Measurements from ENCODE around the gene PTPRS.

The PTPRS gene

DNA sequence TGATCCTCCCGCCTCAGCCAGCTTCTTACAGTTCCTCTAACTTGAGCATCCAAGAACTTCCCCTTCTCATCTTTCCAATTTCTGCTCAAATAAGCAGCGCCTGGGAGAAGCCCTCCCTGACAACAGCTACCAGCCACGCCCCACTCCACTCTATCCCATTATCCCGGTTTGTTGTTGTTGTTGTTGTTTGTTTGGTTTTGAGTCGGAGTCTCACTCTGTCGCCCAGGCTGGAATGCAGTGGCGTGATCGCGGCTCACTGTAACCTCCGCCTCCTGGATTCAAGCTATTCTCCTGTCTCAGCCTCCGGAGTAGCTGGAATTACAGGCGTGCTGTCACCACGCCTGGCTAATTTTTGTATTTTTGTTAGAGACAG is 822 bp upstream of the PTPRS start:
- Histone ChIP-seq H3K4me2 (ENCODE audit: insufficient read depth, low read length) (no peak overlapping the region), H3K79me2 (ENCODE audit: insufficient read depth, low read length) (no peaks in the 10 kb centered on the region), H4K20me1 (ENCODE audit: insufficient read depth, low read length) (no peaks in the 10 kb centered on the region), H3K27me3 (ENCODE audit: insufficient read depth, low read length, poor library complexity) (peaks cover 15% of the 10 kb centered on the region), H2AFZ (ENCODE audit: low read depth, low read length) (no peak overlapping the region), H3K4me3 (ENCODE audit: low read depth in 1 of 2, low read length in 2 of 2) (no peak overlapping the region), H3K9me3 (ENCODE audit: insufficient read depth, low read length, severe bottlenecking) (no peaks in the 10 kb centered on the region), H3K4me1 (ENCODE audit: insufficient read depth, low read length) (peaks cover 1% of the 10 kb centered on the region; the same call in 1 of the 2 replicates), H3K27ac (ENCODE audit: low read length) (no peak overlapping the region), H3K36me3 (ENCODE audit: insufficient read depth, low read length) (no peaks in the 10 kb centered on the region), H3K9ac (ENCODE audit: low read depth, low read length) (no peak overlapping the region)
- ATAC-seq (ENCODE audit: insufficient read depth, low read depth), result no peak
- no peak for DNase-seq
- no peak for TF ChIP-seq EZH2 (IDR thresholded peaks at IDR 0.05; ENCODE audit: borderline replicate concordance, low read depth, low read length, severe bottlenecking)
- TF ChIP-seq, protein P1, sequence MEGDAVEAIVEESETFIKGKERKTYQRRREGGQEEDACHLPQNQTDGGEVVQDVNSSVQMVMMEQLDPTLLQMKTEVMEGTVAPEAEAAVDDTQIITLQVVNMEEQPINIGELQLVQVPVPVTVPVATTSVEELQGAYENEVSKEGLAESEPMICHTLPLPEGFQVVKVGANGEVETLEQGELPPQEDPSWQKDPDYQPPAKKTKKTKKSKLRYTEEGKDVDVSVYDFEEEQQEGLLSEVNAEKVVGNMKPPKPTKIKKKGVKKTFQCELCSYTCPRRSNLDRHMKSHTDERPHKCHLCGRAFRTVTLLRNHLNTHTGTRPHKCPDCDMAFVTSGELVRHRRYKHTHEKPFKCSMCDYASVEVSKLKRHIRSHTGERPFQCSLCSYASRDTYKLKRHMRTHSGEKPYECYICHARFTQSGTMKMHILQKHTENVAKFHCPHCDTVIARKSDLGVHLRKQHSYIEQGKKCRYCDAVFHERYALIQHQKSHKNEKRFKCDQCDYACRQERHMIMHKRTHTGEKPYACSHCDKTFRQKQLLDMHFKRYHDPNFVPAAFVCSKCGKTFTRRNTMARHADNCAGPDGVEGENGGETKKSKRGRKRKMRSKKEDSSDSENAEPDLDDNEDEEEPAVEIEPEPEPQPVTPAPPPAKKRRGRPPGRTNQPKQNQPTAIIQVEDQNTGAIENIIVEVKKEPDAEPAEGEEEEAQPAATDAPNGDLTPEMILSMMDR (IDR thresholded peaks at IDR 0.05; ENCODE audit: borderline replicate concordance, extremely low read depth, low read length, poor library complexity, severe bottlenecking), result no peak

DNA sequence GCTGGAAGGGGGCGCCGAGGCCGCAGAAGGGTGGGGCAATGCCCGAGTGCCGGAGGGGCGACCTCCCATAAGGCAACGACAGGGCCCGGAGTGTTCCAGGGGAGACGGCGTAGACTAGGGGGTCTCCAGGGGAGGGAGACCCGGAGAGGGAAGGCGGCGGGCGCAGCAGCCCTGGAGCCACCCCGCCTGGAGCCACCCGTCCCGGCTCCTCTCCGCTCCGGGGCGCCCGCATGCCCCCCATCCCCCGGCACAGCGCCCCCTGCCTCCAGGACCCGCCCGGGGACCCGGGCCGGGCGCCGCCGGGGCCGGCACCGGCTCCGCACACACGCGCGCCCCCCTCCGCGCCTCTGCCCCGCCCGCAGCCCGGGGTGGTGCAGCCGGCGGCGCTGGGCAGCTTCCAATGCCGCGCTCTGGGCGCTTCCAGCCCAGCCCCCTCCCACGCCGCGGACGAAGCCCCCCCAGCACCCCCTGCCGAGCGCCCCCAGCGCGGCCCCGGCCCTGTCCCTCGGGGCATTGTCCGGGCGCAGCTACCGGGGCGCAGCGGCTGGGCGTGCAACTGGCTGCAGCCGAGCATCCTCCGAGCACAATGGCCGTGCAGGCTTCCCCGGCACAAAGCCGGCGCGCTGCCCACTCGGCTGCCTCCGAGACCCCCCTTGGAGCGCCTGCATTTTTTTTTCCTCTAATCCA is 519 bp downstream of the PTPRS start:
- Histone ChIP-seq H2AFZ (ENCODE audit: low read depth, low read length) (no peak overlapping the region), H4K20me1 (ENCODE audit: insufficient read depth, low read length) (no peaks in the 10 kb centered on the region), H3K9me3 (ENCODE audit: insufficient read depth, low read length, severe bottlenecking) (no peaks in the 10 kb centered on the region), H3K4me1 (ENCODE audit: insufficient read depth, low read length) (peaks cover 12% of the 10 kb centered on the region), H3K4me2 (ENCODE audit: insufficient read depth, low read length) (no peak overlapping the region), H3K79me2 (ENCODE audit: insufficient read depth, low read length) (no peaks in the 10 kb centered on the region), H3K9ac (ENCODE audit: low read depth, low read length) (no peak overlapping the region), H3K36me3 (ENCODE audit: insufficient read depth, low read length) (no peaks in the 10 kb centered on the region), H3K4me3 (ENCODE audit: low read depth in 1 of 2, low read length in 2 of 2) (no peak overlapping the region), H3K27ac (ENCODE audit: low read length) (no peak overlapping the region), H3K27me3 (ENCODE audit: insufficient read depth, low read length, poor library complexity) (peaks cover 28% of the 10 kb centered on the region)
- no peak for DNase-seq
- ATAC-seq (ENCODE audit: insufficient read depth, low read depth), result no peak
- no peak for TF ChIP-seq EZH2 (IDR thresholded peaks at IDR 0.05; ENCODE audit: borderline replicate concordance, low read depth, low read length, severe bottlenecking)
- TF ChIP-seq, protein P1 (IDR thresholded peaks at IDR 0.05; ENCODE audit: borderline replicate concordance, extremely low read depth, low read length, poor library complexity, severe bottlenecking), result no peak

GRCh38 chr19:5339198-5339949 is 1.2 kb downstream of the PTPRS start:
- ATAC-seq (ENCODE audit: insufficient read depth, low read depth) (no peak), DNase-seq (no peak)
- H3K9me3 ChIP-seq (ENCODE audit: insufficient read depth, low read length, severe bottlenecking), result no peaks in the 10 kb centered on the region
- H3K27me3 ChIP-seq (ENCODE audit: insufficient read depth, low read length, poor library complexity), result peaks cover 35% of the 10 kb centered on the region
- H3K36me3 ChIP-seq (ENCODE audit: insufficient read depth, low read length), result no peaks in the 10 kb centered on the region
- H2AFZ ChIP-seq (ENCODE audit: low read depth, low read length), result no peak overlapping the region
- H3K4me2 ChIP-seq (ENCODE audit: insufficient read depth, low read length), result no peak overlapping the region
- TF ChIP-seq EZH2 (IDR thresholded peaks at IDR 0.05; ENCODE audit: borderline replicate concordance, low read depth, low read length, severe bottlenecking), result no peak
- TF ChIP-seq, protein P1 (IDR thresholded peaks at IDR 0.05; ENCODE audit: borderline replicate concordance, extremely low read depth, low read length, poor library complexity, severe bottlenecking), result no peak
- H3K4me1 ChIP-seq (ENCODE audit: insufficient read depth, low read length), result peaks cover 14% of the 10 kb centered on the region
- H3K4me3 ChIP-seq (ENCODE audit: low read depth in 1 of 2, low read length in 2 of 2), result no peak overlapping the region
- no peaks in the 10 kb centered on the region for H3K79me2 ChIP-seq (ENCODE audit: insufficient read depth, low read length)
- H3K27ac ChIP-seq (ENCODE audit: low read length), result no peak overlapping the region
- no peak overlapping the region for H3K9ac ChIP-seq (ENCODE audit: low read depth, low read length)
- no peaks in the 10 kb centered on the region for H4K20me1 ChIP-seq (ENCODE audit: insufficient read depth, low read length)
